NCI-H2227 (cell line): ENCODE data around the gene CES1.
"Not testable (repeated sequence)": the region's sequence is repeated elsewhere in the genome, so short reads cannot be mapped to it uniquely, and the experiment has no call there.

ENCODE experiments used
- DNase-seq: peaks from one replicate; lab custom pipeline; 2025; ENCODE audit not compliant: unreplicated experiment; lab: John Stamatoyannopoulos, UW

Gene CES1

GRCh38 chr16:55792934-55793374, 39.9 kb downstream of the CES1 start:
- DNase-seq: not testable (repeated sequence)

GRCh38 chr16:55791512-55791911, 41.4 kb downstream of the CES1 start:
- DNase-seq: not testable (repeated sequence)

- DNase-seq: not testable (repeated sequence)
Measured at GRCh38 chr16:55790240-55790639, 42.7 kb downstream of the CES1 start.

- DNase-seq: not testable (repeated sequence)
Measured at GRCh38 chr16:55782793-55783091, 50.2 kb downstream of the CES1 start.

- DNase-seq: not testable (repeated sequence)
Measured at GRCh38 chr16:55782091-55782792, 50.7 kb downstream of the CES1 start.

GRCh38 chr16:55781456-55781855, 51.4 kb downstream of the CES1 start:
- not testable (repeated sequence) for DNase-seq

GRCh38 chr16:55780095-55780407, 52.8 kb downstream of the CES1 start:
- not testable (repeated sequence) for DNase-seq

- DNase-seq: no peak
Measured at GRCh38 chr16:55779402-55780094, 53.3 kb downstream of the CES1 start.

GRCh38 chr16:55778757-55779156, 54.1 kb downstream of the CES1 start:
- DNase-seq: no peak

GRCh38 chr16:55775857-55776256, 57.0 kb downstream of the CES1 start:
- no peak for DNase-seq

- DNase-seq: no peak
Measured at GRCh38 chr16:55773859-55774549, 58.9 kb downstream of the CES1 start.

GRCh38 chr16:55765161-55765560, 67.7 kb downstream of the CES1 start:
- no peak for DNase-seq

GRCh38 chr16:55760310-55761001, 72.4 kb downstream of the CES1 start:
- DNase-seq: no peak

- not testable (repeated sequence) for DNase-seq
Measured at GRCh38 chr16:55759965-55760309, 73.0 kb downstream of the CES1 start.

- not testable (repeated sequence) for DNase-seq
Measured at GRCh38 chr16:55757595-55758527, 75.0 kb downstream of the CES1 start.

GRCh38 chr16:55756963-55757362, 75.9 kb downstream of the CES1 start:
- DNase-seq: no peak

- DNase-seq: no peak
Measured at GRCh38 chr16:55754056-55754455, 78.8 kb downstream of the CES1 start.

GRCh38 chr16:55753145-55753631, 79.7 kb downstream of the CES1 start:
- not testable (repeated sequence) for DNase-seq
